GM23338 (cell line): ENCODE results near the gene AEBP2. TPM values are rescaled to one million over a fixed set of nuclear protein-coding genes. Genes with fewer than 3 reads are reported as not detected.

Experiments
- ATAC-seq: fragments of 200-7000 bp; cut with Tn5 transposase; 3 replicates; pipeline ENCODE4 v1.9.1; 2020
- DNase-seq: peaks from one replicate; pipeline ENCODE4 v3.0.0-alpha.2; 2015; ENCODE audit warnings: low spot score
- H2AFZ ChIP-seq: fragments of 200-600 bp; sonication (generic); 2 replicates; pipeline ENCODE4 v1.8.0; 2016; ENCODE audit warnings: antibody characterized with exemption, mild to moderate bottlenecking, moderate library complexity
- H3F3A ChIP-seq: fragments of 200-600 bp; sonication (generic); replicated peaks from 2 replicates; pipeline ENCODE4 v1.8.0; 2017; ENCODE audit warnings: antibody characterized with exemption, mixed run types, low read depth
- H3K27ac ChIP-seq: fragments of 200-600 bp; sonication (generic); 2 replicates; pipeline ENCODE4 v1.6.1; 2016; ENCODE audit warnings: low read depth
- H3K27me3 ChIP-seq: fragments of 200-600 bp; sonication (generic); 2 replicates; pipeline ENCODE4 v1.8.0; 2016; ENCODE audit warnings: mild to moderate bottlenecking, mixed run types, moderate library complexity; ENCODE audit not compliant: insufficient read depth
- H3K36me3 ChIP-seq: fragments of 200-600 bp; sonication (generic); 2 replicates; pipeline ENCODE4 v1.8.0; 2016; ENCODE audit warnings: mild to moderate bottlenecking; ENCODE audit not compliant: insufficient read depth
- H3K4me1 ChIP-seq: fragments of 200-600 bp; sonication (generic); 2 replicates; pipeline ENCODE4 v1.8.0; 2016; ENCODE audit warnings: mild to moderate bottlenecking, moderate library complexity; ENCODE audit not compliant: insufficient read depth
- H3K4me2 ChIP-seq: fragments of 200-600 bp; sonication (generic); 2 replicates; pipeline ENCODE4 v1.7.1; 2017; ENCODE audit warnings: mixed run types
- H3K4me3 ChIP-seq: fragments of 200-600 bp; sonication (generic); 2 replicates; pipeline ENCODE4 v1.6.1; 2016; ENCODE audit warnings: mixed run types
- H3K79me2 ChIP-seq: fragments of 200-600 bp; sonication (generic); replicated peaks from 2 replicates; pipeline ENCODE4 v1.8.0; 2017; ENCODE audit warnings: mild to moderate bottlenecking; ENCODE audit not compliant: insufficient read depth
- H3K9me2 ChIP-seq: fragments of 200-600 bp; sonication (generic); 2 replicates; pipeline ENCODE4 v1.8.0; 2017; ENCODE audit not compliant: insufficient read depth
- H4K20me1 ChIP-seq: fragments of 200-600 bp; sonication (generic); replicated peaks from 2 replicates; pipeline ENCODE4 v1.8.0; 2017; ENCODE audit warnings: mild to moderate bottlenecking; ENCODE audit not compliant: insufficient read depth
- H3K27ac Mint-ChIP-seq: 2 replicates; pipeline ENCODE4 v1.8.0; 2020; ENCODE audit warnings: inconsistent platforms, mild to moderate bottlenecking, moderate library complexity, mixed read lengths
- H3K27me3 Mint-ChIP-seq: 3 replicates; pipeline ENCODE4 v1.8.0; 2022; ENCODE audit warnings: low read depth, mild to moderate bottlenecking, moderate library complexity, mixed read lengths, inconsistent platforms; ENCODE audit not compliant: insufficient read depth, poor library complexity
- H3K36me3 Mint-ChIP-seq: 3 replicates; pipeline ENCODE4 v1.8.0; 2021; ENCODE audit warnings: low read depth, mild to moderate bottlenecking, inconsistent platforms, moderate library complexity, mixed read lengths
- H3K4me1 Mint-ChIP-seq: 3 replicates; pipeline ENCODE4 v1.8.0; 2020; ENCODE audit warnings: mild to moderate bottlenecking, inconsistent platforms, mixed read lengths
- H3K4me3 Mint-ChIP-seq: 3 replicates; pipeline ENCODE4 v1.8.0; 2021; ENCODE audit warnings: moderate library complexity, mild to moderate bottlenecking, inconsistent platforms, mixed read lengths
- H3K9me3 Mint-ChIP-seq: 3 replicates; pipeline ENCODE4 v1.8.0; 2020; ENCODE audit warnings: moderate library complexity, mild to moderate bottlenecking, inconsistent platforms, mixed read lengths
- CREB1 ChIP-seq: fragments of 250-450 bp; sonication (Bioruptor Pico); IDR thresholded peaks from 2 replicates; pipeline ENCODE4 v1.5.0; 2020; ENCODE audit warnings: low read depth, mild to moderate bottlenecking, moderate library complexity
- ETS1 ChIP-seq: IDR thresholded peaks from 2 replicates; pipeline ENCODE4 v1.6.1; 2016; ENCODE audit warnings: antibody characterized with exemption
- EZH2phosphoT487 ChIP-seq: fragments of 200-600 bp; sonication (generic); IDR thresholded peaks from one replicate; pipeline ENCODE4 v1.8.1; 2018; ENCODE audit warnings: antibody characterized with exemption; ENCODE audit not compliant: unreplicated experiment
- JUNB ChIP-seq: IDR thresholded peaks from one replicate; pipeline ENCODE4 v1.6.1; 2016; ENCODE audit warnings: antibody characterized with exemption; ENCODE audit not compliant: unreplicated experiment
- NANOG ChIP-seq: IDR thresholded peaks from 2 replicates; pipeline ENCODE4 v1.6.1; 2016; ENCODE audit warnings: antibody characterized with exemption, borderline replicate concordance
- REST ChIP-seq: IDR thresholded peaks from one replicate; pipeline ENCODE4 v1.6.1; 2018; ENCODE audit warnings: antibody characterized with exemption; ENCODE audit not compliant: unreplicated experiment
- ZNF114 ChIP-seq: fragments of 250-450 bp; sonication (Bioruptor Pico); IDR thresholded peaks from 2 replicates; pipeline ENCODE4 v1.5.0; 2020; ENCODE audit warnings: mild to moderate bottlenecking, moderate library complexity
- ZNF331 ChIP-seq: fragments of 250-450 bp; sonication (Bioruptor Pico); IDR thresholded peaks from 2 replicates; pipeline ENCODE4 v1.5.0; 2020; ENCODE audit warnings: low read depth, mild to moderate bottlenecking, moderate library complexity
- ZNF462 ChIP-seq: fragments of 250-450 bp; sonication (Bioruptor Pico); IDR thresholded peaks from 2 replicates; pipeline ENCODE4 v1.5.0; 2020; ENCODE audit warnings: mild to moderate bottlenecking, moderate library complexity
- polyA plus RNA-seq: library from polyadenylated mRNA; unstranded; fragments of >200 nt; fragmentation: Nextera tagmentation; extraction: Ambion mirVana; gene quantifications from 2 replicates; pipeline ENCODE4 v1.2.1, GENCODE V29; 2016
- total RNA-seq: library from RNA; depleted of rRNA; stranded (reverse); fragments of >200 nt; shearing (Covaris generic); gene quantifications from 2 replicates; pipeline ENCODE4 v1.2.3, GENCODE V29; 2014

AEBP2 gene
- total and polyA plus RNA-seq, 2 experiments from 2014 or later = 39.3 to 48.1 TPM

- TF ChIP-seq ZNF331 (CRISPR knock-in tag) = no peak
These were observed 90.8 kb downstream of the AEBP2 start (continued) for GRCh38 chr12:19529951-19530636.

GRCh38 chr12:19530637-19531023 lies 91.3 kb downstream of the AEBP2 start:
- no peaks in the 10 kb centered on the region; the same call in 2 of the 3 replicates for H3K9me3 Mint-ChIP-seq
- Histone ChIP-seq H3K36me3 (no peaks in the 10 kb centered on the region), H3K4me2 (no peak overlapping the region), H2AFZ (no peak overlapping the region), H3F3A (no peaks in the 10 kb centered on the region), H3K79me2 (no peaks in the 10 kb centered on the region), H4K20me1 (no peaks in the 10 kb centered on the region), H3K9me2 (no peaks in the 10 kb centered on the region), H3K27me3 (no peaks in the 10 kb centered on the region), H3K27ac (0 out of 2 replicates have a peak overlapping the region, but pooled peaks have one; percentile 12), H3K4me3 (no peak overlapping the region), H3K4me1 (peaks cover 3% of the 10 kb centered on the region; the same call in 1 of the 2 replicates)
- H3K27me3 Mint-ChIP-seq = peaks cover 11% of the 10 kb centered on the region
- peaks cover 18% of the 10 kb centered on the region for H3K4me1 Mint-ChIP-seq
- no peak overlapping the region for H3K27ac Mint-ChIP-seq
- H3K36me3 Mint-ChIP-seq = no peaks in the 10 kb centered on the region
- H3K4me3 Mint-ChIP-seq = no peak overlapping the region
- ATAC-seq (no peak), DNase-seq (no peak)
- no peak for TF ChIP-seq ETS1

GRCh38 chr12:19533567-19533966 lies 94.3 kb downstream of the AEBP2 start:
- Mint-ChIP-seq H3K27ac (no peak overlapping the region), H3K4me3 (no peak overlapping the region), H3K4me1 (peaks cover 5% of the 10 kb centered on the region; the same call in 2 of the 3 replicates), H3K9me3 (no peaks in the 10 kb centered on the region; the same call in 1 of the 3 replicates), H3K36me3 (no peaks in the 10 kb centered on the region), H3K27me3 (peaks cover 4% of the 10 kb centered on the region)
- Histone ChIP-seq H3K9me2 (no peaks in the 10 kb centered on the region), H3F3A (no peaks in the 10 kb centered on the region), H3K79me2 (no peaks in the 10 kb centered on the region), H3K4me2 (no peak overlapping the region), H3K4me1 (0 out of 2 replicates have a peak, but pooled peaks cover 1% of the 10 kb centered on the region), H3K36me3 (no peaks in the 10 kb centered on the region), H3K27ac (no peak overlapping the region), H4K20me1 (no peaks in the 10 kb centered on the region), H3K27me3 (no peaks in the 10 kb centered on the region), H2AFZ (no peak overlapping the region), H3K4me3 (no peak overlapping the region)
- peak; percentile 23 for ATAC-seq
- DNase-seq = no peak
- TF ChIP-seq CREB1 (CRISPR knock-in tag) (no peak), ZNF462 (CRISPR knock-in tag) (no peak), REST (no peak), ZNF114 (CRISPR knock-in tag) (no peak), EZH2phosphoT487 (no peak), NANOG (no peak), JUNB (no peak), ZNF331 (CRISPR knock-in tag) (no peak)
